Hepatocyte (in vitro differentiated cells): ENCODE measurements around the gene KLHL30.

Experiments
- CTCF ChIP-seq: fragments of 200-600 bp; sonication (generic); IDR thresholded peaks from 2 replicates; pipeline ENCODE4 v1.5.1; 2016; ENCODE audit warnings: antibody characterized with exemption, mild to moderate bottlenecking; ENCODE audit not compliant: poor library complexity
- EZH2 ChIP-seq: fragments of 200-600 bp; sonication (generic); IDR thresholded peaks from 2 replicates; pipeline ENCODE4 v1.6.1; 2016; ENCODE audit warnings: antibody characterized with exemption, mild to moderate bottlenecking, borderline replicate concordance

- TF ChIP-seq CTCF (no peak), EZH2 (peak; percentile 63)
Observed at GRCh38 chr2:238159071-238159539, 20.6 kb downstream of the KLHL30 start.
